A549 (cell line): ENCODE results near the gene LBR. TPM values are rescaled to one million over a fixed set of nuclear protein-coding genes. Genes with fewer than 3 reads are reported as not detected.

Experiments
- ATAC-seq, 2 experiments: fragments of 200-7000 bp in 1 of 2; fragments of >200 bp in 1 of 2; cut with Nextera tagmentation in 1 of 2; cut with Tn5 transposase in 1 of 2; 3 replicates each; pipeline versions ENCODE4 v1.8.0 to v1.9.1; 2018 to 2020; ENCODE audit warnings: mild to moderate bottlenecking in 1 of 2, moderate library complexity in 1 of 2
- CTCF ChIA-PET: fragments of 300-600 bp; sonication (Branson Sonifier 250); formaldehyde crosslinking; extraction: SDS; loops from one replicate; lab custom pipeline; 2021; ENCODE audit warnings: antibody characterized with exemption, inconsistent platforms; lab: Yijun Ruan, JAX
- POLR2A ChIA-PET: fragments of 350-600 bp; formaldehyde crosslinking; extraction: SDS; loops from one replicate; lab custom pipeline; 2021; ENCODE audit warnings: antibody characterized with exemption, inconsistent platforms; lab: Yijun Ruan, JAX
- DNase-seq, 2 experiments: peaks; one replicate each; pipeline versions ENCODE4 v3.0.0 to v3.0.0-alpha.2; 2011 to 2016; ENCODE audit warnings: low read depth in 1 of 2, low spot score in 1 of 2
- FAIRE-seq: peaks from 2 replicates; lab custom pipeline; 2011; peaks lifted over from hg19 to GRCh38; lab: Jason Lieb, UNC
- H3K27ac ChIP-seq, 2 experiments: fragments of >200 bp; sonication (Bioruptor Twin); formaldehyde crosslinking; 3 replicates each; pipeline ENCODE4 v1.5.1; 2016 to 2017
- H3K4me1 ChIP-seq: fragments of >200 bp; sonication (Bioruptor Twin); formaldehyde crosslinking; 3 replicates; pipeline ENCODE4 v1.6.1; 2016
- H3K4me2 ChIP-seq: fragments of >200 bp; sonication (Bioruptor Twin); formaldehyde crosslinking; 3 replicates; pipeline ENCODE4 v1.6.1; 2016
- H3K4me3 ChIP-seq: fragments of >200 bp; sonication (Bioruptor Twin); formaldehyde crosslinking; 3 replicates; pipeline ENCODE4 v1.5.1; 2016
- H3K9me3 ChIP-seq: fragments of >200 bp; sonication (Bioruptor Twin); formaldehyde crosslinking; 3 replicates; pipeline ENCODE4 v1.6.1; 2016
- BHLHE40 ChIP-seq: IDR thresholded peaks from 2 replicates; pipeline ENCODE4 v1.6.1; 2012; ENCODE audit warnings: low read depth, low read length, inconsistent platforms
- CBX2 ChIP-seq: fragments of 200-600 bp; sonication (generic); IDR thresholded peaks from 2 replicates; pipeline ENCODE4 v1.6.1; 2016; ENCODE audit warnings: low read depth, mild to moderate bottlenecking, borderline replicate concordance
- CEBPB ChIP-seq, 2 experiments: fragments of >200 bp in 1 of 2; sonication (Bioruptor Twin) in 1 of 2; formaldehyde crosslinking in 1 of 2; IDR thresholded peaks; 2 replicates each; pipeline ENCODE4 v1.6.1; 2012 to 2016
- EHMT2 ChIP-seq: fragments of 200-600 bp; sonication (generic); IDR thresholded peaks from 2 replicates; pipeline ENCODE4 v1.6.1; 2016; ENCODE audit warnings: antibody characterized with exemption, low read depth, mild to moderate bottlenecking, moderate library complexity
- ESRRA ChIP-seq: fragments of 150-350 bp; IDR thresholded peaks from 2 replicates; pipeline ENCODE4 v1.6.1; 2014; ENCODE audit warnings: mild to moderate bottlenecking, low read length, borderline replicate concordance
- HDAC2 ChIP-seq: fragments of 200-600 bp; sonication (generic); IDR thresholded peaks from 2 replicates; pipeline ENCODE4 v1.6.1; 2016
- HOXB13 ChIP-seq: fragments of 250-450 bp; sonication (Bioruptor Pico); IDR thresholded peaks from 2 replicates; pipeline ENCODE4 v1.5.0; 2020; ENCODE audit warnings: low read depth, mild to moderate bottlenecking, moderate library complexity
- JUN ChIP-seq, 2 experiments: fragments of >200 bp; sonication (Bioruptor Twin); formaldehyde crosslinking; IDR thresholded peaks; 2 replicates in 1 of 2; 3 replicates in 1 of 2; pipeline ENCODE4 v1.6.1; 2016 to 2017
- KDM5A ChIP-seq: fragments of 200-600 bp; sonication (generic); IDR thresholded peaks from 2 replicates; pipeline ENCODE4 v1.6.1; 2016; ENCODE audit warnings: antibody characterized with exemption, mild to moderate bottlenecking
- MAZ ChIP-seq: fragments of 150-350 bp; IDR thresholded peaks from 2 replicates; pipeline ENCODE4 v1.6.1; 2014; ENCODE audit warnings: antibody characterized with exemption, low read depth, low read length, borderline replicate concordance
- MYC ChIP-seq: IDR thresholded peaks from 2 replicates; pipeline ENCODE4 v1.6.1; 2012; ENCODE audit warnings: mild to moderate bottlenecking, inconsistent platforms, low read length, improper control_type of control experiment, borderline replicate concordance
- NPAS2 ChIP-seq: fragments of 250-450 bp; sonication (Bioruptor Pico); IDR thresholded peaks from 2 replicates; pipeline ENCODE4 v1.8.0; 2022; ENCODE audit warnings: mild to moderate bottlenecking, moderate library complexity, borderline replicate concordance
- NR3C1 ChIP-seq: fragments of >200 bp; sonication (Bioruptor Twin); formaldehyde crosslinking; IDR thresholded peaks from 3 replicates; pipeline ENCODE4 v1.6.1; 2017
- PBX3 ChIP-seq: IDR thresholded peaks from 2 replicates; pipeline ENCODE4 v1.6.1; 2012
- POLR2A ChIP-seq: IDR thresholded peaks from 2 replicates; pipeline ENCODE4 v1.6.1; 2012; ENCODE audit warnings: mild to moderate bottlenecking, low read length
- RARB ChIP-seq: fragments of 250-450 bp; sonication (Bioruptor Pico); IDR thresholded peaks from 2 replicates; pipeline ENCODE4 v1.8.0; 2021; ENCODE audit warnings: mild to moderate bottlenecking, moderate library complexity
- RCOR1 ChIP-seq: fragments of 150-350 bp; IDR thresholded peaks from 2 replicates; pipeline ENCODE4 v1.6.1; 2014; ENCODE audit warnings: antibody characterized with exemption, low read length, low read depth
- RFX5 ChIP-seq: fragments of 450-650 bp; IDR thresholded peaks from 2 replicates; pipeline ENCODE4 v1.7.1; 2014; ENCODE audit warnings: antibody characterized with exemption, mild to moderate bottlenecking, moderate library complexity
- SMC3 ChIP-seq: fragments of >200 bp; sonication (Bioruptor Twin); formaldehyde crosslinking; IDR thresholded peaks from 3 replicates; pipeline ENCODE4 v1.6.1; 2018; ENCODE audit warnings: inconsistent platforms
- SREBF2 ChIP-seq: fragments of 450-650 bp; IDR thresholded peaks from 2 replicates; pipeline ENCODE4 v1.6.1; 2014; ENCODE audit warnings: mild to moderate bottlenecking, moderate library complexity
- TFCP2L1 ChIP-seq: fragments of 250-450 bp; sonication (Bioruptor Pico); IDR thresholded peaks from 2 replicates; pipeline ENCODE4 v1.5.0; 2021; ENCODE audit warnings: mild to moderate bottlenecking
- TP53 ChIP-seq: fragments of 250-450 bp; sonication (Bioruptor Pico); IDR thresholded peaks from 2 replicates; pipeline ENCODE4 v1.5.0; 2021; ENCODE audit warnings: mild to moderate bottlenecking, moderate library complexity
- ZC3H11A ChIP-seq: fragments of 450-650 bp; IDR thresholded peaks from 2 replicates; pipeline ENCODE4 v1.6.1; 2014; ENCODE audit warnings: antibody characterized with exemption, mild to moderate bottlenecking
- ZFP36 ChIP-seq: fragments of 450-650 bp; IDR thresholded peaks from 2 replicates; pipeline ENCODE4 v1.6.1; 2014; ENCODE audit warnings: borderline replicate concordance; ENCODE audit not compliant: partially characterized antibody
- ZSCAN20 ChIP-seq: fragments of 250-450 bp; sonication (Bioruptor Pico); IDR thresholded peaks from 2 replicates; pipeline ENCODE4 v1.8.0; 2022; ENCODE audit warnings: mild to moderate bottlenecking, moderate library complexity
- WGBS: methylation state at CpG from one replicate; pipeline ENCODE4 v1.1.6; 2017; ENCODE audit errors: missing lambda C conversion rate; 5-methylcytosine and 5-hydroxymethylcytosine counted together
- polyA plus RNA-seq, 4 experiments: library from polyadenylated mRNA; depleted of rRNA in 3 of 4; stranded (reverse); fragments of >200 nt; fragmentation: RNase III in 1 of 4; extraction: RNeasy Plus Mini Kit Qiagen cat#74134 plus additional on column Dnase treatment in 1 of 4; gene quantifications; 2 replicates in 3 of 4; 3 replicates in 1 of 4; pipeline ENCODE4 v1.2.3, GENCODE V29; 2011 to 2017
- TF ChIP-seq, protein P1 (sequence below): IDR thresholded peaks from 2 replicates; pipeline ENCODE4 v1.6.1; 2012
- TF ChIP-seq, protein P2 (sequence below): fragments of 250-450 bp; sonication (Bioruptor Pico); IDR thresholded peaks from 2 replicates; pipeline ENCODE4 v1.5.0; 2020; ENCODE audit warnings: low read depth, mild to moderate bottlenecking, moderate library complexity

LBR gene
- polyA plus RNA-seq, 2 of the 4 experiments (the other 2 are of a cell fraction), result 40.8 to 68.7 TPM

DNA sequence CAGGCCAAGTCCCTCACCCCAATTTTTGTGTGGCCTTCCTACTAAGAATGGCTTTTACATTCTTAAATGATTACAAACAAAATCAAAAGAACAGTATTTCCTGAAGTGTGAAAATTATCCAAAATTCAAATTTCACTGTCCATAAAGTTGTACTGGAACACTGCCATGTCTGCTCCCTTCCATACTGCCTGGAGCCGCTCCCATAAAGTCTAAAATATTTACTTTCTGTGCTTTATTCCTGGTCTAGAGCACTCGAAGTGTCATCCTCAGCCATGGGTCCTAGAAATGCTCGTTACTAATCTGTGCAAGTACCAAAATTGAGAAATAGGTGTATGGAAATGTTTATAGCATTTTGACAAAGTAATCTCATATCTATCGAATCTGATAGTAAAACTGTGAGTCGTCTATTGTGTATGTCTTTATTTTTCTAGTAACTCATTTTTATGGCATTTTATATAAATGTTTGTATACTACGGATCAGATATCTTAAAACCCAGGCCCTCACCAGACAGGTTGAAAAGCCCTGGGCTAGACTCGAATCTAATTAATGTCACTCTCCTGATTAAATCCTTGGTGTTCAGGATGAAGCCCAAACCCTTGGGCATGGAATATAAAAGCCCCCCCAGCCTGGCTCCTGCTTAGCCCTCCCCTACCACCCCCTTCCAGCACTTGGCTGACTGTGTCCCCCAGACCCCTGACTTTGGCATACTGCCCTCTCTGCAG, 4.9 kb downstream of the LBR start:
- no peak for FAIRE-seq
- 39% methylated on average over 7 of the region's 7 CpGs for WGBS
- POLR2A ChIA-PET, result no interaction called here
- H3K27ac ChIP-seq, result peak overlapping the region in 1 of 2 experiments; percentile 38; a peak in 1 of 6 replicates
- DNase-seq, result no peak
- TF ChIP-seq POLR2A, result no peak
- no peak for TF ChIP-seq MAZ
- TF ChIP-seq TFCP2L1 (CRISPR knock-in tag), result no peak
- TF ChIP-seq SMC3, result no peak
- no peak for TF ChIP-seq MYC
- TF ChIP-seq, protein P1, sequence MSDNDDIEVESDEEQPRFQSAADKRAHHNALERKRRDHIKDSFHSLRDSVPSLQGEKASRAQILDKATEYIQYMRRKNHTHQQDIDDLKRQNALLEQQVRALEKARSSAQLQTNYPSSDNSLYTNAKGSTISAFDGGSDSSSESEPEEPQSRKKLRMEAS, result no peak
- TF ChIP-seq ZFP36, result no peak
- TF ChIP-seq BHLHE40, result no peak
- TF ChIP-seq CEBPB (IDR thresholded peaks at IDR 0.05), result no peak
- no peak for TF ChIP-seq NR3C1
- TF ChIP-seq JUN (IDR thresholded peaks at IDR 0.05), result no peak
- no peak for TF ChIP-seq RCOR1
- ATAC-seq, result no peak
- peak overlapping the region; percentile 39 for H3K4me2 ChIP-seq
- H3K4me3 ChIP-seq, result no peak overlapping the region
- no peaks in the 10 kb centered on the region for H3K9me3 ChIP-seq
- CTCF ChIA-PET, result no interaction called here
- H3K4me1 ChIP-seq, result peaks cover 43% of the 10 kb centered on the region

- ATAC-seq (no peak), DNase-seq (no peak), FAIRE-seq (no peak)
- H3K4me1 ChIP-seq, result peaks cover 43% of the 10 kb centered on the region
- POLR2A ChIA-PET, result interaction anchor here (0.8 kb wide), 1 partner anchor 13 kb away, joined by 3 read pairs; no protein-coding TSS in a partner anchor
- WGBS, result 83% methylated on average over 14 of the region's 14 CpGs
- no peak overlapping the region for H3K27ac ChIP-seq
- TF ChIP-seq RCOR1 (no peak), RFX5 (no peak), PBX3 (no peak), ZSCAN20 (CRISPR knock-in tag) (no peak), ZC3H11A (no peak), TP53 (no peak), CBX2 (no peak)
- TF ChIP-seq, protein P2, sequence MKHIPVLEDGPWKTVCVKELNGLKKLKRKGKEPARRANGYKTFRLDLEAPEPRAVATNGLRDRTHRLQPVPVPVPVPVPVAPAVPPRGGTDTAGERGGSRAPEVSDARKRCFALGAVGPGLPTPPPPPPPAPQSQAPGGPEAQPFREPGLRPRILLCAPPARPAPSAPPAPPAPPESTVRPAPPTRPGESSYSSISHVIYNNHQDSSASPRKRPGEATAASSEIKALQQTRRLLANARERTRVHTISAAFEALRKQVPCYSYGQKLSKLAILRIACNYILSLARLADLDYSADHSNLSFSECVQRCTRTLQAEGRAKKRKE (CRISPR knock-in tag), result no peak
- CTCF ChIA-PET, result interaction anchor here (1.3 kb wide), 1 partner anchor 14 kb away, joined by 3 read pairs; no protein-coding TSS in a partner anchor
- peak overlapping the region; percentile 39; the same call in 2 of the 3 replicates for H3K4me2 ChIP-seq
- H3K4me3 ChIP-seq, result no peak overlapping the region
- no peaks in the 10 kb centered on the region for H3K9me3 ChIP-seq
These were observed 5.7 kb downstream of the LBR start for GRCh38 chr1:225422031-225422605.

GRCh38 chr1:225418598-225418997, 9.2 kb downstream of the LBR start:
- ATAC-seq (no peak), FAIRE-seq (no peak), DNase-seq (no peak)
- Histone ChIP-seq H3K9me3 (no peaks in the 10 kb centered on the region), H3K4me1 (peaks cover 13% of the 10 kb centered on the region), H3K27ac (no peak overlapping the region), H3K4me3 (no peak overlapping the region), H3K4me2 (no peak overlapping the region)
- ChIA-PET CTCF (interaction anchor here (0.8 kb wide), 1 partner anchor 56 kb away, joined by 3 read pairs; no protein-coding TSS in a partner anchor), POLR2A (no interaction called here)
- WGBS, result 89% methylated on average over 4 of the region's 4 CpGs
- TF ChIP-seq SREBF2 (no peak), HOXB13 (CRISPR knock-in tag) (no peak), KDM5A (no peak), ZC3H11A (no peak), EHMT2 (no peak), ESRRA (no peak), ZFP36 (no peak), HDAC2 (no peak), JUN (IDR thresholded peaks at IDR 0.05) (no peak), NPAS2 (CRISPR knock-in tag) (no peak), RARB (CRISPR knock-in tag) (no peak)
- TF ChIP-seq, protein P1, result no peak
